HG02610 (cell line): ENCODE measurements around the gene MED27.

ENCODE experiments used
- ATAC-seq: cut with Tn5 transposase; IDR thresholded peaks from one replicate; pipeline ENCODE4 v1.9.1; 2021; ENCODE audit warnings: mild to moderate bottlenecking, moderate library complexity; ENCODE audit not compliant: unreplicated experiment

The MED27 gene

GRCh38 chr9:131971482-131972074 is 108.1 kb downstream of the MED27 start:
- no peak for ATAC-seq

DNA sequence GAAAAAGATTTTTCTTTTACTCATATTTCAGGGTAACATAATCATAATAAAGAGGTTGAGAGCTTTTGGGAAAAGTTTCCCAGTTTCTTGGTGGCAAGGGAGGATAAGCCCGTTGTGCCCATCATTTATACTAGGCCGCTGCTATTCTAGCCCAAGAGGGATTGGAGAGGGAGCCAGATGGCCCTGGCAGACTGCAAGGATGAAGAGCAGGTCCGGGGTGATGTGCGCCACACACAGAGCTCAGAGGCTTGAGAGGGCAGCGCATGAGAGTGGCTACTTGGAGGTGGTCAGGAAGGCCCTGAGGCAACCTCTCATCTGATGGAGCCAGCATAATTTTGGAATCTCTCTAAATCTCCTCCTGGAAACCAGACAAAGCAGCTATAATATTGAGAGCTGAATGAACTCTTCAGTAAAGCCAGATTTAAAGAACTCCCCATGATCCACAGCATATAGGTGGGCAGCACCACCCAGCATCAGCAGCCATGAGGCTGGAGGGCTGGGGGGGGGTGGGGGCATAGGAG is 110.1 kb downstream of the MED27 start:
- no peak for ATAC-seq

DNA sequence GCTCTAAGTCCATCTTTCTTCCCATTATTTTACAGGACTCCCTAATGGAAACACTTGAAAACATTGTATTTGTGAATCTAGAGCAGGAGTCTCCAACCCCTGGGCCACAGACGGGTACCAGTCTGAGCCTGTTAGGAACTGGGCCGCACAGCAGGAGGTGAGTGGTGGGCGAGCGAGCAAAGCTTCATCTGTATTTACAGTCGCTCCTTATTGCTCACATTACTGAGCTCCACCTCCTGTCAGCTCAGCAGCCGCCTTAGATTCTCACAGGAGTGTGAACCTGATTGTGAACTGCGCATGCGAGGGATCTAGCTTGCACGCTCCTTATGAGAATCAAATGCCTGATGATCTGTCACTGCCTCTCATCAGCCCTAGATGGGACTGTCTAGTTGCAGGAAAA is 111.0 kb downstream of the MED27 start:
- ATAC-seq, result no peak

GRCh38 chr9:131965841-131966240 is 113.8 kb downstream of the MED27 start:
- ATAC-seq, result no peak

GRCh38 chr9:131965103-131965502 is 114.6 kb downstream of the MED27 start:
- ATAC-seq, result no peak

GRCh38 chr9:131963072-131964030 is 116.3 kb downstream of the MED27 start:
- no peak for ATAC-seq

GRCh38 chr9:131961496-131961880 is 118.2 kb downstream of the MED27 start:
- no peak for ATAC-seq

DNA sequence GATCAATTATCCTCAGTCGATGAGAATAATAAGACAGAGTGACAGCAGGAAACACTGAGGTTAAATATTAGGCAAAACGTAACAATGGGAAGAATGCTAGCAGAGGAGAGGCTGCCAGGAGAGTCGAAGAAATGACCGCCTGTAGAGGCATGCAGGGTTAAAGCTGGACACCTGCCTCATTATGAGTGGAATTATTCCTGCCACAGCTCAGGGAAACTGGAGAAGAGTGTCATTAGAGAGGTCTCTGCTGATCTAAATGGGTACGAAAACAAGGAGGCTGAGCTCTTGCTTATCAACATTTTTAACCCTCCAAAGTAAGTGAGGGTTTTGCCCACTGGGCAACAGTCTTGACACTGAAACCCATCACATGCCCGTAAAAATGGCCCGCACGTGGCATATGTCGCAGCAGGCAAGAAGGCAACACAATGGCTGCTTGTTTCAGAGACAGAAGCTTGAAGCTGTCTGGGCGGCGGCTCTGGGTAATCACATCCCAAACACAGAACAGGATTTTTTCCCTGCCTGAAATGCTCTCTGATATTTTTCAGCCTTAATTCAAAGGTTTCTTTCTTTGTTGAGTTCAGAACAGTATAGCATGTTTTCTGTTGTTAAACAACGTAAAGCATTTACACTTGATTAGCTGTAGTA is 118.7 kb downstream of the MED27 start:
- ATAC-seq, result no peak

DNA sequence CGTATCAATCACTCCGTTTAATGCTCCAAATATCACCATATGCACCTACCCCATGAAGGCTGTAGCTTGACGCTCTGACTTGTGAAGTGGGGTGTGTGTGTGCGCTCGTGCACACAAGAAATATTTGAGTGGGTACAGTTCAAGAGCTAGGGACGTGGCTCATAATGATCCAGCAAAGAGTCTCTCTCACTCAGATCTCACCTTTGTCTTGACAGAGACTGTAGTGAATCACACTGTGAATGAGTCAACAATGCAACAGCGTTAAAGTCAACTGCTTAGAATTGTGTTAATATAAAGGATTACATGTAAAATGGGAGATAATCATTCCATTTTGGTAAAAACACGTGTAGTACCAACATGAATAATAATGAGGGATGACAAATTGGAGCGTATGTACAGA is 119.4 kb downstream of the MED27 start:
- ATAC-seq, result no peak

DNA sequence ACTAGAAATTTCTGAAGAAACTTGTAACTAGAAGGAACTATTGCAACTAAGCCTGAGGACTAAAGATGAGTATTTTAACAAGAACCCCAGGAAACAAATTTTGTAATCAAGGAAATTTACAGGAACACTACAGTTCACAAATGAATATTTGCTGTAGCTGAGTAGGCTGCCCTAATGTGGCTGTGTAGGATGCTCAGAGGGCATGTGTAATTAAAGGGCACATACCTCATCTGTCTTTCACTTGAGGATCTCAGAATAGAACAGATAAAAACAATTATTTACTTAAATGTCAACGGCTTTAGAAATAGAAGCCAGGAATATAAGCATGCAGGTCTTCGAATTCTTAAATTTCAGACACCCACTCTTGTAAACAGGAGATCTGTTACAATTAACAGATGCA is 119.8 kb downstream of the MED27 start:
- ATAC-seq, result no peak

- no peak for ATAC-seq
Observed at GRCh38 chr9:131959056-131959455, 120.6 kb downstream of the MED27 start.

DNA sequence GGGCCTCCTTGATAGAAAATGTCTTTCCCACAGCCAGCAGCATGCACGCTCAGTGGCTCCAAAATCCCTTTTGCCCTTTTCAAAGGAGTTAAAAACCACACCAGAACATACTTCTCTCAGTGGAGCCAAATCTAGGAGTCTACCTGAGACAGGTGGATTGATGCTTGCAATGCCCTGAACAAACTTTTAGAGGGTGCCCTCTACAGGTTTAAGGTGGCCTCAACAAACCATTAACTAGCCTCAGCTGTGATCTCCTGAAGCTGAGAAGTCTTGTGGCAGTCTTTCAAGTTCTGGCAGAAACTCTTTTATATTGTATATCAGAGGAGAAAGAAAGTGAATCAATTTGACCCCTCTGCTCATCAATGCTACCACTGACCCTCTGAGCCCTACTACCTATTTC is 125.4 kb downstream of the MED27 start:
- ATAC-seq, result no peak

DNA sequence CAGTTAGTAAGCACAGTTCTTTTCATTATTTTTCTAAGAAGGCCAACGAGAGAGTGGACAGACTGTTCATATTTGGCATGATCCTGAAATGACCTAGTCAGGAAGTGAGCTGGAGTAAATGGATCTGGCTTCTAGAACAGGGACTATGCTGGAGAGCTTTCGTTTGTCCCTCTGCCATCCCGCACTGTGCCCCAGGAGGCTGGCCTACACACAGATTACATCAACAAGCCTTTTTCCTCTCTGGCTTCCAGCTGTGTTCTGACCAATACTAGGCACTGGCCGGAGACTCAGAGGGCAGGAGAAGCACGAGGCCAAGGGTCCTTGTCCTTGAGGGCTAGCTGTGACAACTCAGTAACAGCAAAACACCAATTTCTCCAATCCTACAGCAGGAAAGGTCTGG is 127.8 kb downstream of the MED27 start:
- ATAC-seq, result no peak

DNA sequence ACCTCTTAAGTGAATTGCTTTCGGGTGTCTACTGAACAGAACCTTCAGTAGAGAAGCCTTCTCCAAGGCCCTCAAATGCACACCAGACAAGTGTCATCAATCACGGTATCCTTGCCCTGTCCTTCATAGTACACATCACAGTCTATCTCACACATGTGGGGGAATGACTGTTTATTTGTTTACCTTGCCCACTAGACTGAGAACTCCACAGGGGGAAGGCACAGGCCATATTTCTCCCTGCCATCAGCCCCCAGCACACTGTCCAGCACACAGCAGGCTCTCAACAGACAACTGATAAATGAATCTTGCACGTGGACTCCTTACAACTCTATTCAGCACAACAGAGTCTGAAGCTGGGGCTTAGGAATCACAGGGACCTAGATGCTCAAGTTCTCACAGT is 128.5 kb downstream of the MED27 start:
- no peak for ATAC-seq

DNA sequence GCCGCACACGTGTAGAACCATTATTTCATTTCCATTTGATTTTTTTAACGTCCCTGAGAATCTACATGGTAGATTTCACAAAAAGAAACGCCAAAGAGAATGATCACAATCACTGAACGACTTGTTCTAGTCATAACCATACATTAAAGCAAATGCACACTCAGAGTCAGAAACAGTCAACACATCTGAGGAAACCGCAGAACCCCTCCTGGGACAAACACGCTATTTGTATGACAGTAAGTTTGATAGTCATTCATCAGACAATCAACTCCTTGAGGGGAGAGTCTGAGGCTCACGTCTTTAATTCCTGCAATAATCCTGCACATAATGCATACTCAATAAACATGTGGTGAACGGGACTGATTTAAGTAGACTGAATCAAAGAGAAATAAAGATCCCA is 129.2 kb downstream of the MED27 start:
- no peak for ATAC-seq

- no peak for ATAC-seq
Observed at GRCh38 chr9:131946180-131946579, 133.5 kb downstream of the MED27 start.

GRCh38 chr9:131943351-131943841 is 136.3 kb downstream of the MED27 start:
- ATAC-seq, result no peak

DNA sequence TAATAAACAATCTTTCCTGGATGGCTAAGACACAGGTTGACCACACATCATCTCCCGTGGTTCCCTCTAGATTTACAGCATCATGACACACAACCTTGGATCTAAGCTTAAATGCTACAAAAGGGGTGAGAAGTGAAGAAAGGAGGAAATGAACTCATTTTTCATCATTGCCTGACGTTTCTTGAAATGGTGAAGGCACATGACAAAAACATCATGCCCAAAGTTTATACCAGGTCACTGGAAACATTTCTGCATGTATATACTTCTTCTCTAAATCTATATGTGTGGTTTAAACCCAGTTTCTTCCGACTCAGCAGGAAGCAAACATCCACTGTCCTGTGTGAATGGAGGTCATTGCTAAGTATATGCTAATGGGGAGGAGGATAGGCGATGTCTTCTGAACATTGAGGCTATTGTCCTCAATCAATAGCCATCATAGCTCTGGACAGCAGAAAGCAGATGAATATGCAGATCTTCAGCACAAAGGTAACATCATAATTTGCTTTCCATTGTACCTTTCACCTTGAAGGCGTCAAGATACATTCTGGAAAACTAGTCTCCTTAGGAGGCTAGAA is 137.4 kb downstream of the MED27 start:
- ATAC-seq, result no peak

GRCh38 chr9:131937451-131937850 is 142.2 kb downstream of the MED27 start:
- ATAC-seq, result no peak

GRCh38 chr9:131936929-131937328 is 142.7 kb downstream of the MED27 start:
- no peak for ATAC-seq

- ATAC-seq, result no peak
Observed at GRCh38 chr9:131934673-131935072, 145.0 kb downstream of the MED27 start.
